GOT3 (cell line): ENCODE results near the gene HDAC9.
"Not testable (repeated sequence)": the region's sequence is repeated elsewhere in the genome, so short reads cannot be mapped to it uniquely, and the experiment has no call there.

Experiments
- DNase-seq: peaks from one replicate; lab custom pipeline; 2025; ENCODE audit warnings: mixed read lengths; lab: John Stamatoyannopoulos, UW

HDAC9 gene

DNA sequence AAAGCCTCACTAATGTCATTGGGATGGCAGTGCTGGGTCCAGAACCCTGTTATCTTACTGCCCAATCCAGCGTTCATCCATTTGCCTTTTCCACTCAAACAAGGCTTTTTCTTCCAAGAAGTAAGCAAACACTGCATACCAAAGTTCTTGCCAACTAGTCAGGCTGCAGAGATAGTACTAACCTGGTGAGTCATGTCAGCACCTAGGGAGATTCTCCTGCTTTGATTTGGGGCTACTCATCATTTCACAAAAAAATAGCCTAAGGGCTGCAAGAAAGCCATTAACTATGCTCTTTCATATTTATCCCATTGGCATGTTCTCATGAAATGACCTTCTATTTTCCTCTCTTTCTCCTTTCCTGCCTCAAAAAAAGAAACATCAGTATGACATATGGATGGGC, 479.3 kb downstream of the HDAC9 start:
- no peak for DNase-seq

- no peak for DNase-seq
These were observed 479.7 kb downstream of the HDAC9 start for GRCh38 chr7:18975276-18975675.

DNA sequence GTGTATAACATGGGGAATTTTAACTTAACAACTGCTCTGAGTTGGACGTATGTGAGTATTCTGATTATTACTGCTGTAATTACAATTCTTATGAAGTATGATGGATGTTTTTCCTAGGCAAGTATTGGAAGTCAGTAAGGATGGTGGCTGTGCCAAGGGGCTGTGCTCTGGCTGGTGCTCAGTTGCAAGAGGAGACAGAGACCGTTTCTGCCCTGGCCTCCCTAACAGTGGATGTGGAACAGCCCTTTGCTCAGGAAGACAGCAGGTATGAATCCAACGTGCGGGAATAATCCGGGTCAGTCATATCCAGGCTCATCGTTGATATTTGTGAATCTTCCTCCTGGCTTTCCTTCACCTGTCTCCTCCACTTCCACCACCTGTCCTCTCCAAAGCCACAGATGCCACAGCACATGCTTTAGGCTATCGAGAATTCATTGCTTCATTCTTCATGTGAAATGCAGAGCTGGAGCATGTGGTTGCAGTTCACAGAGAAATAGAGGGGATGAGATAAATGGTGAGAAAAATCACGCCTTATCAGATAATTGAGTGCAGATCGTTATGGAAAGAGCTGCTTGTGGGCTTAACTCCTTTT, 480.2 kb downstream of the HDAC9 start:
- no peak for DNase-seq

GRCh38 chr7:18976715-18977471, 481.3 kb downstream of the HDAC9 start:
- no peak for DNase-seq

DNA sequence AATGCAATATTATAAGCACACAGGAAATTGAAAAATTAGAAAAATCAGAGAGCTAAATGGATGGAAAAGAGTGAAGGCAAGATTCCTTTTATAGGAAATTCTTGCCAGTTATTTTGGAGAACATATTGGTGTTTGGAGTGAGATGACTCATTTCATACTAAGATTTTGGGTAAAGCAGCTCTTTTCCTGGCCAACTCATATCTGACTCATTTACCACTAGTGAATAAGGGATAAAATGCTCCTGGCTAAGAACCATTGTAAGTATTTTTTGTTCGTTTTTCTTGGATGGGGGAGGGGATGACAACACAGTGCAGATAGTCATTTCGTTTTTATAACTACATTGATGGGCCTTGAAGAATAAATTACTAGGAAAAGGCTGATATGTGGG, 482.6 kb downstream of the HDAC9 start:
- no peak for DNase-seq

- DNase-seq: not testable (repeated sequence)
These were observed 495.2 kb downstream of the HDAC9 start for GRCh38 chr7:18990700-18991099.

DNA sequence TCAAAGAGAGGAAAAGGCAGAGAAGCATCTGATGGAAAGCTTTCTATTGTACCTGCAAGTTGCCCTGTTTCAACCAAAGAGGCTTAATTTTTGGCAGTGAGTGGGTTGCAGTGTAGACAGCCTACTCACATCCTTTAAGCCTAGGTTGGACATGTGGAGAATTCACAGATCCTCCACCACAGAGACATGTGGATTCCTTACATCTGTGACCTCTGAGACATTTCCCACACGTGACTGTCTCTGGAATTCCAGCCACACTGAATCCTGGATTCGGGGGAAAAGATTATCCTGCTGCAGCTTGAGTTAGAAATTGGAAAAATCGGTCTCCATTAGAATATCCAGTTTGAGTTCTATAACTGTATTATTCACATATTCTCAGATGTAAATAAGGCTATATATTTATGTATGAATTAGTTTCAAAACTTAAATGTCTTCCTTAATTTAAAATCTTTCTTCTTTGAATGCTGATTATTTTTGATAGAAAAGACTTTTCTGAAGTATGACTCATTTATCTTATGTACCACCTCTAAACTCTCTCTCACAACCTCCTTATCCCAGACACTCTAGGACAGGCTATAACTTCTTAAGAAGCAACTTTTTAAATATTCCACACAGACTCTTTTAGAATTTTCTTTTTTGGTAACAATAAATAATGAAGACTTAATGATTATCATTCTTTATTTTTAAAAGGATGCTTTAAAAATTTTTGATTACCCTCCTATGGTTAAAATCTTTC, 498.6 kb downstream of the HDAC9 start:
- no peak for DNase-seq

GRCh38 chr7:18995270-18995671, 499.7 kb downstream of the HDAC9 start:
- DNase-seq: no peak

DNA sequence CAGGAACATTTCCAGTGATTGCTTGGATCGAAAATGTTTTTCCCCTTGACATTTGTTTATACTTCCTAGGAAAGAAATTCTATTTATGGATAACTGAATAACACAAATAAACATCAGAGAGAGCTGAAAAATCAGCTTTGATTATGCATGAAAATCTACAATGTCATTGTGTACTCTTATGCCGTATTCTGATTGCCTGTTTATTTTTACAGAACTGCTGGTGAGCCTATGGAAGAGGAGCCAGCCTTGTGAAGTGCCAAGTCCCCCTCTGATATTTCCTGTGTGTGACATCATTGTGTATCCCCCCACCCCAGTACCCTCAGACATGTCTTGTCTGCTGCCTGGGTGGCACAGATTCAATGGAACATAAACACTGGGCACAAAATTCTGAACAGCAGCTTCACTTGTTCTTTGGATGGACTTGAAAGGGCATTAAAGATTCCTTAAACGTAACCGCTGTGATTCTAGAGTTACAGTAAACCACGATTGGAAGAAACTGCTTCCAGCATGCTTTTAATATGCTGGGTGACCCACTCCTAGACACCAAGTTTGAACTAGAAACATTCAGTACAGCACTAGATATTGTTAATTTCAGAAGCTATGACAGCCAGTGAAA, 500.4 kb downstream of the HDAC9 start:
- no peak for DNase-seq

GRCh38 chr7:18996583-18996982, 501.0 kb downstream of the HDAC9 start:
- no peak for DNase-seq

- DNase-seq: no peak
These were observed 502.1 kb downstream of the HDAC9 start for GRCh38 chr7:18997477-18998150.

DNA sequence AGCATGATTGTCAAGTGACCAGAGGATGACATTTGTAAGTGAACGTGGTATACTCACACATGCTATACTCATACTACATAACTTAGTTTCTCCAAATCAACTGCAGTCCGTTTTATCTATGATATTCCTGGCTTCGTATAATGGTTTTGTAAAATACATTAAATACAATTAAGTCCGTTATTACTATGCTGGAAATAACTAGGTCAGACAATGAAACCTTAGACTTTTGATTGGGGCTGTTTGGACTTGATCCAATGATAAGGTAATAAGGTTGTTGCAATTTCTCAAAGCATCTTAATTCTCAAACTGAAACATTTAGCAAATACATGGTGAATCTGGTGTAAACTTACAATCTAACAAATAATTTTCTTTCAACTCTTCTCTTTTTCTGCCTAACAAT, 504.9 kb downstream of the HDAC9 start:
- DNase-seq: no peak

GRCh38 chr7:19001854-19002253, 506.3 kb downstream of the HDAC9 start:
- no peak for DNase-seq

DNA sequence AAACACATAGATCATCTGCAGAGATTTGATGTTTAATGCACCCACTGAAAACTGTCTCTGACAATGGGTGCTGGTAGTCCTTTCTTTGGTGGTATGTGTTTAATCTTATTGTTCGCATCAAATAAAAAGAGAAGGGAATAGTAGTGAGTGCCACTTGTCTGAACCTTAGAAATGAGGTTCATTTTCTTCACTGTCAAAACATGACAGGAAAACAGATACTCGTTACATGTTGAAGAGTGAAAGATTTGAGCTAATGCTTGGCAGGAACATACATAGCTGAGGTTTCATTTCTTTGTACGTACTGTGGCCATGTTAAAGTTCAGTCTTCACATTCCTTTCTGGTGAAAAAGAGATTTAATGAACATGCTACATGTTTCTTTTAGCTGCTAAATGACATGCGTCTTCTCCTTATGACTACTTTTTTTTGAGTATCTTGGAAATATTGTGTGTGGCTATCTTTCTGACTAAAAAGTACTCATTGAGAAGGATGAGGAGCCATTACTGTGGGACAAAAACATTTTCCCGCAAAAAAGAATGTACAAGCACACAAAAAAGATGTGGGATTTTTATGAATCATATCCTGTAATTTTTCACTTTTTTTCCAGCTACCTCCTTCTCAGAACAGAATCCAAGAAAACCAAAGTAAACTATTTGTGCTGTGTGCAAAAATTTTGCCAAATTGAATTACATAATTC, 513.8 kb downstream of the HDAC9 start:
- DNase-seq: no peak

DNA sequence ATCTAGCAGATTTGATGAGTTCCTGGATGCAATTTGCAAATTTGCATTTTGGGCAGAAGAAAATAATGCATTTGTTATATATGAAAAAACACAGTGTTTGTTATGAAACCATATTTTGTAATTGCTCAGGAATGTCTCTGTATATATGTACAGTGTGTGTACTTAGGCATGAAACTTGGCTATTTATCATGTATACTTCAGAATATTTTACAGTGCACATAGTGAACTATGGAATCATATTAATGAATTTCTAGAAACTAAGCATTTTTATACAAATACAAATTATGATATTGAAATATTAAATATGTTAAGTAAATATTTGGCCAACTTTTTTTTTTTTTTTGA, 514.4 kb downstream of the HDAC9 start:
- no peak for DNase-seq

DNA sequence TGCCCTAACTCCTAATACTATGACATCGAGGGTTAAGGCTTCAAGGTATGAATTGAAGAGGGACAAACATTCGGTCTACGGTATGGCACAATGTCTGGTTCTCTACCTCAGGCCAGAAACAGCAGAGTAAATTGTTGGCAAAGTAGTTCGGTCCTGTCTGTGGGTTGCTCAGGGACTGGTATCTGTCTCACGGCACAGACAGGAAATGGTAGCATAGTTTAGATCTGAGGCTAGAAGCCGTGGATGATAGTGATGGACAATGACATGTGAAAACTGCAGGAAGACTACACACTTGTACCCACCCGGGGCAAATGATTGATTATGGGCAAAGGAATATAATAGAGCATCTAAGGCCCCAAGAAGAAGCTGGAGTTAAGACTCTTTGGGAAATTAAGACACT, 515.7 kb downstream of the HDAC9 start:
- DNase-seq: no peak

GRCh38 chr7:19015098-19015497, 519.5 kb downstream of the HDAC9 start:
- no peak for DNase-seq

DNA sequence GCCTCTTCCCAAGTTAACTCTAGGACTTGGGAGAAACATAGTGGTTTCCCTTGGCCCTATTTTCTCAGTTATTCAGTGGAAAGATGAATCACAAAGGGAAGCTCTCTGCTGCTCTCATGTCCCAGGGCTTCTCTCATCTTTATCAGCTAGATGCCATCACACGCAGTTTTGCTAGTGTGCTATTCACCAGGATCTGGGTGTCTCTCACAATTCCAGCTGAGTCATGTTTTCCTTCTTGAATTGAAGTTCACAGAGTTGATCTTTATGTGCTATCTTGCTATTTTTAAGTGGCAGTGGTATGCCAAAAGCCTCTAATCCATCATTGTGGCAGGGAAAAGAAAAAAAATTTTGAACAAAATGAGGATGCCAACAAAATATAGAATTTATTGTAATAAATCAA, 520.6 kb downstream of the HDAC9 start:
- no peak for DNase-seq

DNA sequence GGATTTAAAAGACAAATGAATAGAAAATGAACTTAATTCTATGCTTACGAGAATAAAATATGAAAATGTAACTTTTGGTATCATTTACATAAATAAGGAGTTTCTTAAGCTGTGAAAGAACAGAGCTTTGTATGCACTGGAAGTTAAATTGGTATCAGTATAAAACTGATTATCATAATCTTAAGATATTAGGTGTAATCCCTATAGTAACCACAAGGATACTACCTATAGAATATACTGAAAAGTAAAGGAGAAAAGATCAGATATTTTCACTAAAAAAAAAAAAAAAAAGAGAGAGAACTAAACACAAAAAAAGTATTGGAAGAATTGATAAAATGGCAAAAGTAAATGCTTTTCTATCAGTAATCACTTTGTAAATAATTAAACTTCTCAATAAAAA, 521.8 kb downstream of the HDAC9 start:
- no peak for DNase-seq

DNA sequence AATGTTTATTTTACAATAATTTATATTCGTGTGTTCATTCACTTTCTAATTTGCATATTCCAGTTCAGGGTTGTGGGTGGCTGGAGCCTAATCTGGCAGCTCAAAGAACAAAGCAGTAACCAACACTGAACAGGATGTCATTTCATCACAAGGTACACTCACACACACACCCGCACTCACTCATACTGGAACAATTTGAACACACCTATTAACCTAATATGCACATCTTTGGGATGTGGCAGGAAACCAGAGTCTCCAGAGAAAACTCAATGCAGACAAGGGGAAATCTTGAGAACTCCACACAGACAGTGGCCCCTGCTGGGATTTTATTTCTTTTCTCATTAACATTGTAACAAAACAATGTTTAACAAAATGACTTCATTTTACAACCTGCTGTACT, 524.5 kb downstream of the HDAC9 start:
- no peak for DNase-seq

GRCh38 chr7:19020711-19021110, 525.2 kb downstream of the HDAC9 start:
- no peak for DNase-seq

GRCh38 chr7:19023477-19023876, 527.9 kb downstream of the HDAC9 start:
- no peak for DNase-seq
